Esophagus squamous epithelium (tissue), 4 donors: ENCODE results near the gene BCO1.

Experiments
- POLR2A ChIP-seq, 4 donors: fragments of 450-650 bp; IDR thresholded peaks; one replicate each; pipeline ENCODE4 v1.6.1; 2017; ENCODE audit warnings: antibody characterized with exemption in 4 of 4, mild to moderate bottlenecking in 4 of 4, moderate library complexity in 3 of 4
- TF ChIP-seq, protein P1 (sequence below), 6 experiments: fragments of 450-650 bp in 4 of 6; fragments of 200-600 bp in 2 of 6; sonication (generic) in 2 of 6; IDR thresholded peaks; one replicate each; pipeline ENCODE4 v1.5.1; 2016 to 2019; ENCODE audit warnings: antibody characterized with exemption in 6 of 6, mild to moderate bottlenecking in 4 of 6, moderate library complexity in 4 of 6

- no peak for TF ChIP-seq POLR2A (IDR thresholded peaks at IDR 0.05)
- TF ChIP-seq, protein P1, sequence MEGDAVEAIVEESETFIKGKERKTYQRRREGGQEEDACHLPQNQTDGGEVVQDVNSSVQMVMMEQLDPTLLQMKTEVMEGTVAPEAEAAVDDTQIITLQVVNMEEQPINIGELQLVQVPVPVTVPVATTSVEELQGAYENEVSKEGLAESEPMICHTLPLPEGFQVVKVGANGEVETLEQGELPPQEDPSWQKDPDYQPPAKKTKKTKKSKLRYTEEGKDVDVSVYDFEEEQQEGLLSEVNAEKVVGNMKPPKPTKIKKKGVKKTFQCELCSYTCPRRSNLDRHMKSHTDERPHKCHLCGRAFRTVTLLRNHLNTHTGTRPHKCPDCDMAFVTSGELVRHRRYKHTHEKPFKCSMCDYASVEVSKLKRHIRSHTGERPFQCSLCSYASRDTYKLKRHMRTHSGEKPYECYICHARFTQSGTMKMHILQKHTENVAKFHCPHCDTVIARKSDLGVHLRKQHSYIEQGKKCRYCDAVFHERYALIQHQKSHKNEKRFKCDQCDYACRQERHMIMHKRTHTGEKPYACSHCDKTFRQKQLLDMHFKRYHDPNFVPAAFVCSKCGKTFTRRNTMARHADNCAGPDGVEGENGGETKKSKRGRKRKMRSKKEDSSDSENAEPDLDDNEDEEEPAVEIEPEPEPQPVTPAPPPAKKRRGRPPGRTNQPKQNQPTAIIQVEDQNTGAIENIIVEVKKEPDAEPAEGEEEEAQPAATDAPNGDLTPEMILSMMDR (IDR thresholded peaks at IDR 0.05), result no peak
These were observed 37.3 kb downstream of the BCO1 start for GRCh38 chr16:81275795-81276194.
